Tibial nerve (tissue), 4 donors: Measurements from ENCODE around the gene DMXL1. TPM values are rescaled to one million over a fixed set of nuclear protein-coding genes. Genes with fewer than 3 reads are reported as not detected.

Experiments
- DNase-seq, 2 donors: peaks; one replicate each; pipeline ENCODE4 v3.0.0-alpha.2; 2019; ENCODE audit warnings: low spot score in 2 of 2
- H3K27ac ChIP-seq, 4 donors: fragments of 200-600 bp; sonication (generic) in 3 of 4; one replicate each; pipeline ENCODE4 v1.5.1; 2017 to 2019; ENCODE audit warnings: mild to moderate bottlenecking in 1 of 4
- H3K27me3 ChIP-seq, 2 donors: fragments of 200-600 bp; sonication (generic) in 1 of 2; one replicate each; pipeline versions ENCODE4 v1.5.1 to v1.6.0; 2017 to 2019
- H3K36me3 ChIP-seq, 3 donors: fragments of 200-600 bp; sonication (generic); one replicate each; pipeline ENCODE4 v1.5.1; 2018 to 2019
- H3K4me1 ChIP-seq, 4 donors: fragments of 200-600 bp; sonication (generic) in 3 of 4; one replicate each; pipeline ENCODE4 v1.5.1; 2017 to 2019
- H3K4me3 ChIP-seq, 4 donors: fragments of 200-600 bp; sonication (generic) in 3 of 4; one replicate each; pipeline ENCODE4 v1.5.1; 2017 to 2019; ENCODE audit warnings: mild to moderate bottlenecking in 1 of 4, moderate library complexity in 1 of 4
- H3K9me3 ChIP-seq, 4 donors: fragments of 200-600 bp; sonication (generic) in 3 of 4; one replicate each; pipeline ENCODE4 v1.5.1; 2017 to 2019
- EP300 ChIP-seq, 2 donors: sonication (generic); formaldehyde crosslinking; IDR thresholded peaks; one replicate each; pipeline ENCODE4 v1.6.1; 2017; ENCODE audit warnings: antibody characterized with exemption in 2 of 2, mild to moderate bottlenecking in 1 of 2
- POLR2A ChIP-seq, 2 donors: fragments of 450-650 bp; IDR thresholded peaks; one replicate each; pipeline ENCODE4 v1.6.1; 2017; ENCODE audit warnings: antibody characterized with exemption in 2 of 2, mild to moderate bottlenecking in 2 of 2, moderate library complexity in 2 of 2
- WGBS, 2 donors: methylation state at CpG; one replicate each; pipeline ENCODE4 v1.1.5; 2018; 5-methylcytosine and 5-hydroxymethylcytosine counted together
- total RNA-seq, 4 donors: library from RNA; depleted of rRNA; stranded (reverse); fragments of >200 nt; gene quantifications; one replicate each; pipeline ENCODE4 v1.1.0, GENCODE V29; 2016
- TF ChIP-seq, protein P1 (sequence below), 5 experiments: fragments of 200-600 bp in 3 of 5; fragments of 450-650 bp in 2 of 5; sonication (generic) in 3 of 5; IDR thresholded peaks; one replicate each; pipeline ENCODE4 v1.5.1; 2016 to 2019; ENCODE audit warnings: antibody characterized with exemption in 5 of 5, mild to moderate bottlenecking in 3 of 5, moderate library complexity in 2 of 5

The DMXL1 gene
- total RNA-seq, 4 donors from 2014 or later, result 59.1 to 101 (median 76.1) TPM

DNA sequence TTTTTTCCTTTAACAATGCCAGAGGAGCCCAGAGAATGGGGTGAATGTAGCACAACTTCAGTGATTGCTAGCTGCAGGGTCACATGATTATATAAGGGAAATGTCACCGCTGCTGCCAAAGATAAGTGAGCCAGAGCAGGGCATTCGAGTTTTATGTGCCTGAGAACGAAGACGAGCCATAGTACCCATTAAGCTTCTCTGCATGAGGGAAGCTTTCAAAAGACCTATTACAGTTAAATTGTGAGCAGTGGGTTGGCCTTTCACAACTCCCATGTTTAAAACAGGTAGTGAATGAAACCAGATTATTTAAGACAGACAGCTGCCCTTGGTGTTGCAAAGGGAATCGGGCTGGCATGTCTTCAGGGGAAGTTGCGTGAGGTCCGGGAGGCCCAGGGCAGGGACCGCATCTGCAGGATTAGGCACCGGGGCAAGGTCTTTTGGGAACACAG lies 202.5 kb downstream of the DMXL1 start:
- no peaks in the 10 kb centered on the region for H3K27me3 ChIP-seq
- H3K9me3 ChIP-seq, result no peaks in the 10 kb centered on the region
- DNase-seq, result no peak
- TF ChIP-seq EP300 (IDR thresholded peaks at IDR 0.05), result no peak
- TF ChIP-seq POLR2A (IDR thresholded peaks at IDR 0.05), result no peak
- TF ChIP-seq, protein P1, sequence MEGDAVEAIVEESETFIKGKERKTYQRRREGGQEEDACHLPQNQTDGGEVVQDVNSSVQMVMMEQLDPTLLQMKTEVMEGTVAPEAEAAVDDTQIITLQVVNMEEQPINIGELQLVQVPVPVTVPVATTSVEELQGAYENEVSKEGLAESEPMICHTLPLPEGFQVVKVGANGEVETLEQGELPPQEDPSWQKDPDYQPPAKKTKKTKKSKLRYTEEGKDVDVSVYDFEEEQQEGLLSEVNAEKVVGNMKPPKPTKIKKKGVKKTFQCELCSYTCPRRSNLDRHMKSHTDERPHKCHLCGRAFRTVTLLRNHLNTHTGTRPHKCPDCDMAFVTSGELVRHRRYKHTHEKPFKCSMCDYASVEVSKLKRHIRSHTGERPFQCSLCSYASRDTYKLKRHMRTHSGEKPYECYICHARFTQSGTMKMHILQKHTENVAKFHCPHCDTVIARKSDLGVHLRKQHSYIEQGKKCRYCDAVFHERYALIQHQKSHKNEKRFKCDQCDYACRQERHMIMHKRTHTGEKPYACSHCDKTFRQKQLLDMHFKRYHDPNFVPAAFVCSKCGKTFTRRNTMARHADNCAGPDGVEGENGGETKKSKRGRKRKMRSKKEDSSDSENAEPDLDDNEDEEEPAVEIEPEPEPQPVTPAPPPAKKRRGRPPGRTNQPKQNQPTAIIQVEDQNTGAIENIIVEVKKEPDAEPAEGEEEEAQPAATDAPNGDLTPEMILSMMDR (IDR thresholded peaks at IDR 0.05), result no peak
- no peaks in the 10 kb centered on the region for H3K36me3 ChIP-seq
- peak overlapping the region in 2 of 4 donors; percentile 12 to 15 for H3K27ac ChIP-seq
- WGBS, 2 donors, result 60 to 68% methylated on average over 9 of the region's 9 CpGs
- H3K4me3 ChIP-seq, result no peak overlapping the region
- H3K4me1 ChIP-seq, result peaks cover 0 to 22% (median 13%) of the 10 kb centered on the region in 4 donors

DNA sequence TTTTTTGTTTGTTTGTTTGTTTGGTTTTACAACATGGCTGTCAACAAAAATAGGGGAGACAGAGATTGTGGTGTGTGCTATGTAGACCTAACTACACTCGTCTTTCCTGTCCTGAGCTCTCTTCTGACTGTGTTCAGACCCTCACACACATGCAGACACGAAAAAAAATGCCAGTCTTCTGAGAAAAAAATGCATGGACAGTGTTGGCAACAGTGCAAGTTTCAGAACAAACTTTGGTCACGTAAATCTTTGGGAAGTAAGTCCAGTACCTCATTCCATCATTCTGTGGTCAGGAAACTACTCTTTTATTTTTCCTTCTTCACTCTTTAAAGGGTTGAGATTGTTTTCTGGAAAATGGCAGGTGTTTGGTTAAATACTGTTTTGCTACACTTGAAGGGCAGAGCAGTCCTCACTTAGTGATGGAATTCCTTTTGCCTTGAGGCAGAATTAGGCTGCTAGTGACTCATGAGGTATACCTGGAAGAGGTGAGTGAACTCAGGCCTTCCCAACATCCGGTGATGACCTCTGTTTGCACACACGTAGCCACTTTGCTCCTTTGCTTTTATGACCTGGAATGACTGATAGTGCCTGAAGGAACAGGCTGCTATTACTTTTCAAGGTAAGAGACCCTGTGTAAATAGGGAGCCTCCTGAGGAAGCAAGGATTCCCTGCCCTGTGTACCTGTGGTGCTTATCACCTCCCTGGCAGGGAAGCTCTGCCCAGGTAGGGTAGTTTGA lies 203.3 kb downstream of the DMXL1 start:
- WGBS, 2 donors, result 69 to 75% methylated on average over 5 of the region's 5 CpGs
- Histone ChIP-seq H3K36me3 (no peaks in the 10 kb centered on the region), H3K9me3 (no peaks in the 10 kb centered on the region), H3K27ac (peak overlapping the region in 3 of 4 donors; percentile 15 to 62 (median 17)), H3K4me3 (no peak overlapping the region), H3K27me3 (no peaks in the 10 kb centered on the region), H3K4me1 (peaks cover 0 to 21% (median 12%) of the 10 kb centered on the region in 4 donors)
- TF ChIP-seq, protein P1 (IDR thresholded peaks at IDR 0.05), result no peak
- TF ChIP-seq POLR2A (IDR thresholded peaks at IDR 0.05), result no peak
- TF ChIP-seq EP300 (IDR thresholded peaks at IDR 0.05), result no peak
- DNase-seq, result no peak

- Histone ChIP-seq H3K36me3 (no peaks in the 10 kb centered on the region), H3K27ac (peak overlapping the region in 2 of 4 donors; percentile 17 to 75), H3K4me1 (peaks cover 0 to 18% (median 9%) of the 10 kb centered on the region in 4 donors), H3K9me3 (no peaks in the 10 kb centered on the region), H3K4me3 (no peak overlapping the region), H3K27me3 (no peaks in the 10 kb centered on the region)
- TF ChIP-seq POLR2A (IDR thresholded peaks at IDR 0.05) (no peak), EP300 (IDR thresholded peaks at IDR 0.05) (no peak)
- TF ChIP-seq, protein P1 (IDR thresholded peaks at IDR 0.05), result no peak
- DNase-seq, result no peak
Measured at GRCh38 chr5:119274767-119275130, 203.9 kb downstream of the DMXL1 start.

- Histone ChIP-seq H3K36me3 (no peaks in the 10 kb centered on the region), H3K27ac (peak overlapping the region in 1 of 4 donors; percentile 75), H3K27me3 (no peaks in the 10 kb centered on the region), H3K4me1 (peaks cover 0 to 18% (median 9%) of the 10 kb centered on the region in 4 donors), H3K9me3 (no peaks in the 10 kb centered on the region), H3K4me3 (no peak overlapping the region)
- DNase-seq, result no peak
- TF ChIP-seq POLR2A (IDR thresholded peaks at IDR 0.05) (no peak), EP300 (IDR thresholded peaks at IDR 0.05) (no peak)
- TF ChIP-seq, protein P1 (IDR thresholded peaks at IDR 0.05), result no peak
- 86 to 88% methylated on average over 6 of the region's 6 CpGs for WGBS, 2 donors
Measured at GRCh38 chr5:119275146-119275545, 204.3 kb downstream of the DMXL1 start.

DNA sequence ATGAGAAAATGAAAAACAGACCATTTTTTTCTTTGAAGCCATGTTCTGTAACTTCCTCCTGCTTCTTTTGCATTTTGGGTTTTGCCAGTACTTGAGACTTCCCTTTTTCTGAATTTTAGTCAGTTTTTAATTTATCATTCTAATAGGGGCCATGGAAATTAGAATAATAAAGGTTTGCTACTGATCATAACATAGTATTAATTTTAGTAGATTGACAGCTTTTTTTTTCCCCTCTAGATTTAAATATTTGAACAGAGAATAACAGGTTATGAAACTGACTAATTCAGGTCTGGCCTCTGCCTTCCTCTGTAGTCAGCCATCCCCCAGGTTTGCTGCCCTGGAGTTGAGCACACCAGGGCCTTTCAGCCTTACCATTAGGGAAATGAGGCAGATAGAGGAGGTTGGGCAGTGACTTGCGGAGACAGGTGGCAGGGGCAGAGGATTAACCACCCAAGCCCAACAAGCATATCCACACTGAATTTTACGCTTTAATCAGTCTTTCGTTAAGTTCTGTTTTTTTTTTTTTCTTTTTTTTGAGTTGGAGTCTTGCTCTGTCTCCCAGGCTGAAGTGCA lies 204.8 kb downstream of the DMXL1 start:
- WGBS, 2 donors, result 78 to 92% methylated on average over 3 of the region's 3 CpGs
- no peaks in the 10 kb centered on the region for H3K27me3 ChIP-seq

More for the DNA sequence above, 204.8 kb downstream of the DMXL1 start:
- H3K27ac ChIP-seq, result peak overlapping the region in 2 of 4 donors; percentile 28 to 75
- DNase-seq, result no peak
- no peaks in the 10 kb centered on the region for H3K9me3 ChIP-seq
- TF ChIP-seq POLR2A (IDR thresholded peaks at IDR 0.05), result no peak
- TF ChIP-seq EP300 (IDR thresholded peaks at IDR 0.05), result no peak
- TF ChIP-seq, protein P1 (IDR thresholded peaks at IDR 0.05), result no peak
- peaks cover 0 to 18% (median 9%) of the 10 kb centered on the region in 4 donors for H3K4me1 ChIP-seq
- H3K4me3 ChIP-seq, result no peak overlapping the region
- H3K36me3 ChIP-seq, result no peaks in the 10 kb centered on the region
